ENCODE data around the gene PI16.

DNA sequence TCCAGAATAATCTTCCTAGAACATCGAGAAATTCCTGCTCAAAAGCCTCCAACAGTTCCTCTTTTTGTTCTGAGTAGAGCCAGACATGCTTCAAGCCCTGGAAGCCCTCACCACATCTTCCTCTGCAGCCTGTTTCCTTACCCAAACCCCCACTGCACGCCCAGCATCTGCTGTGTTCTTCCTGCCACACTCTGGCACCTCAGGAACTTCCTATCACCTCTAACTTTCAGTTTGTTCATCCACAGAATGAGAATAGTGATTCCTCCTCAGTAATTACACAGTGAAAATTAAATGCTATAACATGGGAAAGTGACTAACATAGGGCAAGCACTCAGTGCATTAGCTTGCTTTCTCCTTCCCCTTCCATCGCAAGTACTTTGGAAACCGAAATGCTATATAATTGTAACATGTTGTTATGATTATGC lies 42.5 kb upstream of the PI16 start:
- TF ChIP-seq, protein P1, sequence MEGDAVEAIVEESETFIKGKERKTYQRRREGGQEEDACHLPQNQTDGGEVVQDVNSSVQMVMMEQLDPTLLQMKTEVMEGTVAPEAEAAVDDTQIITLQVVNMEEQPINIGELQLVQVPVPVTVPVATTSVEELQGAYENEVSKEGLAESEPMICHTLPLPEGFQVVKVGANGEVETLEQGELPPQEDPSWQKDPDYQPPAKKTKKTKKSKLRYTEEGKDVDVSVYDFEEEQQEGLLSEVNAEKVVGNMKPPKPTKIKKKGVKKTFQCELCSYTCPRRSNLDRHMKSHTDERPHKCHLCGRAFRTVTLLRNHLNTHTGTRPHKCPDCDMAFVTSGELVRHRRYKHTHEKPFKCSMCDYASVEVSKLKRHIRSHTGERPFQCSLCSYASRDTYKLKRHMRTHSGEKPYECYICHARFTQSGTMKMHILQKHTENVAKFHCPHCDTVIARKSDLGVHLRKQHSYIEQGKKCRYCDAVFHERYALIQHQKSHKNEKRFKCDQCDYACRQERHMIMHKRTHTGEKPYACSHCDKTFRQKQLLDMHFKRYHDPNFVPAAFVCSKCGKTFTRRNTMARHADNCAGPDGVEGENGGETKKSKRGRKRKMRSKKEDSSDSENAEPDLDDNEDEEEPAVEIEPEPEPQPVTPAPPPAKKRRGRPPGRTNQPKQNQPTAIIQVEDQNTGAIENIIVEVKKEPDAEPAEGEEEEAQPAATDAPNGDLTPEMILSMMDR (IDR thresholded peaks at IDR 0.05) = no peak
- TF ChIP-seq RAD21 (IDR thresholded peaks at IDR 0.05; ENCODE audit: low read length) (no peak), FOSL2 (IDR thresholded peaks at IDR 0.05; ENCODE audit: borderline replicate concordance, low read depth) (no peak), JUND (IDR thresholded peaks at IDR 0.05) (no peak), TAF1 (IDR thresholded peaks at IDR 0.05; ENCODE audit: borderline replicate concordance, low read depth, low read length) (no peak), EP300 (IDR thresholded peaks at IDR 0.05; ENCODE audit: borderline replicate concordance in 1 of 2, low read depth in 1 of 2, low read length in 1 of 2) (no peak), EZH2phosphoT487 (IDR thresholded peaks at IDR 0.05; ENCODE audit: borderline replicate concordance, low read depth) (no peak), SIN3A (IDR thresholded peaks at IDR 0.05; ENCODE audit: borderline replicate concordance, low read depth, low read length) (no peak)
- TF ChIP-seq, protein P2, sequence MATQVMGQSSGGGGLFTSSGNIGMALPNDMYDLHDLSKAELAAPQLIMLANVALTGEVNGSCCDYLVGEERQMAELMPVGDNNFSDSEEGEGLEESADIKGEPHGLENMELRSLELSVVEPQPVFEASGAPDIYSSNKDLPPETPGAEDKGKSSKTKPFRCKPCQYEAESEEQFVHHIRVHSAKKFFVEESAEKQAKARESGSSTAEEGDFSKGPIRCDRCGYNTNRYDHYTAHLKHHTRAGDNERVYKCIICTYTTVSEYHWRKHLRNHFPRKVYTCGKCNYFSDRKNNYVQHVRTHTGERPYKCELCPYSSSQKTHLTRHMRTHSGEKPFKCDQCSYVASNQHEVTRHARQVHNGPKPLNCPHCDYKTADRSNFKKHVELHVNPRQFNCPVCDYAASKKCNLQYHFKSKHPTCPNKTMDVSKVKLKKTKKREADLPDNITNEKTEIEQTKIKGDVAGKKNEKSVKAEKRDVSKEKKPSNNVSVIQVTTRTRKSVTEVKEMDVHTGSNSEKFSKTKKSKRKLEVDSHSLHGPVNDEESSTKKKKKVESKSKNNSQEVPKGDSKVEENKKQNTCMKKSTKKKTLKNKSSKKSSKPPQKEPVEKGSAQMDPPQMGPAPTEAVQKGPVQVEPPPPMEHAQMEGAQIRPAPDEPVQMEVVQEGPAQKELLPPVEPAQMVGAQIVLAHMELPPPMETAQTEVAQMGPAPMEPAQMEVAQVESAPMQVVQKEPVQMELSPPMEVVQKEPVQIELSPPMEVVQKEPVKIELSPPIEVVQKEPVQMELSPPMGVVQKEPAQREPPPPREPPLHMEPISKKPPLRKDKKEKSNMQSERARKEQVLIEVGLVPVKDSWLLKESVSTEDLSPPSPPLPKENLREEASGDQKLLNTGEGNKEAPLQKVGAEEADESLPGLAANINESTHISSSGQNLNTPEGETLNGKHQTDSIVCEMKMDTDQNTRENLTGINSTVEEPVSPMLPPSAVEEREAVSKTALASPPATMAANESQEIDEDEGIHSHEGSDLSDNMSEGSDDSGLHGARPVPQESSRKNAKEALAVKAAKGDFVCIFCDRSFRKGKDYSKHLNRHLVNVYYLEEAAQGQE (IDR thresholded peaks at IDR 0.05; ENCODE audit: low read depth, low read length) = no peak
